K562 (cell line): ENCODE measurements around the gene FGGY. TPM values are rescaled to one million over a fixed set of nuclear protein-coding genes. Genes with fewer than 3 reads are reported as not detected.

Source experiments
- ARNT ChIP-seq, 2 experiments: fragments of 450-650 bp; IDR thresholded peaks; 2 replicates each; pipeline ENCODE4 v1.6.1; 2016; ENCODE audit warnings: mild to moderate bottlenecking in 1 of 2
- ATF3 ChIP-seq, 2 experiments: fragments of 450-650 bp in 1 of 2; sonication (generic) in 1 of 2; formaldehyde crosslinking in 1 of 2; IDR thresholded peaks in 1 of 2; conservative IDR thresholded peaks in 1 of 2; 2 replicates each; pipeline versions ENCODE4 v1.6.1 to v1.8.1; 2016 to 2023; ENCODE audit warnings: mild to moderate bottlenecking in 2 of 2, moderate library complexity in 2 of 2, inconsistent platforms in 1 of 2, missing genetic modification reagents in 1 of 2
- CREB3 ChIP-seq: fragments of 450-650 bp; conservative IDR thresholded peaks from 2 replicates; pipeline ENCODE4 v1.6.1; 2016; ENCODE audit warnings: missing genetic modification characterization, low read depth, mild to moderate bottlenecking, missing compliant biosample characterization, moderate library complexity
- CTBP1 ChIP-seq: fragments of 450-650 bp; IDR thresholded peaks from 2 replicates; pipeline ENCODE4 v1.6.1; 2016; ENCODE audit warnings: borderline replicate concordance
- ELF4 ChIP-seq: fragments of 450-650 bp; formaldehyde crosslinking; IDR thresholded peaks from 2 replicates; pipeline ENCODE4 v1.4.0; 2022; ENCODE audit warnings: missing genetic modification characterization
- ETS1 ChIP-seq: conservative IDR thresholded peaks from 2 replicates; pipeline ENCODE4 v1.6.1; 2011; ENCODE audit warnings: low read depth, mild to moderate bottlenecking, low read length; ENCODE audit not compliant: control insufficient read depth
- FOXK2 ChIP-seq, 2 experiments: fragments of 450-650 bp; IDR thresholded peaks in 1 of 2; conservative IDR thresholded peaks in 1 of 2; 2 replicates each; pipeline ENCODE4 v1.6.1; 2016; ENCODE audit warnings: low read depth in 2 of 2, mild to moderate bottlenecking in 1 of 2
- HDAC8 ChIP-seq: fragments of 450-650 bp; IDR thresholded peaks from 2 replicates; pipeline ENCODE4 v1.6.1; 2016; ENCODE audit warnings: mild to moderate bottlenecking, missing genetic modification characterization, moderate library complexity, missing compliant biosample characterization
- RBM17 ChIP-seq: fragments of 200-400 bp; formaldehyde crosslinking; IDR thresholded peaks from 2 replicates; pipeline ENCODE4 v1.6.1; 2017; ENCODE audit warnings: low read depth, mild to moderate bottlenecking, low read length, borderline replicate concordance
- SMAD2 ChIP-seq: fragments of 150-350 bp; IDR thresholded peaks from 2 replicates; pipeline ENCODE4 v1.6.1; 2014; ENCODE audit warnings: low read depth, mild to moderate bottlenecking, low read length
- SREBF1 ChIP-seq: fragments of 150-350 bp; IDR thresholded peaks from 2 replicates; pipeline ENCODE4 v1.6.1; 2014; ENCODE audit warnings: antibody characterized with exemption, low read depth, low read length, borderline replicate concordance
- TSHZ1 ChIP-seq: fragments of 250-450 bp; sonication (Bioruptor Pico); IDR thresholded peaks from 2 replicates; pipeline ENCODE4 v1.4.0; 2020; ENCODE audit warnings: mild to moderate bottlenecking, moderate library complexity
- ZNF239 ChIP-seq: fragments of 250-450 bp; sonication (Bioruptor Pico); IDR thresholded peaks from 2 replicates; pipeline ENCODE4 v1.4.0; 2020; ENCODE audit warnings: mild to moderate bottlenecking
- ZNF282 ChIP-seq: sonication (generic); formaldehyde crosslinking; IDR thresholded peaks from 2 replicates; pipeline ENCODE4 v1.8.1; 2023; ENCODE audit warnings: missing genetic modification reagents
- ZNF316 ChIP-seq: fragments of 450-650 bp; IDR thresholded peaks from 2 replicates; pipeline ENCODE4 v1.6.1; 2016
- ZNF592 ChIP-seq: fragments of 450-650 bp; IDR thresholded peaks from 2 replicates; pipeline ENCODE4 v1.6.1; 2017; ENCODE audit warnings: antibody characterized with exemption, mild to moderate bottlenecking
- polyA plus RNA-seq, 8 experiments: library from polyadenylated mRNA; depleted of rRNA in 4 of 8; stranded (reverse) in 5 of 8; unstranded in 3 of 8; fragments of >200 nt; fragmentation: Nextera tagmentation in 2 of 8; fragmentation: Illumina TruSeq in 1 of 8; extraction: Ambion mirVana in 2 of 8; extraction: Trizol in 1 of 8; gene quantifications; 2 replicates each; pipeline versions ENCODE4 v1.2.1 to v1.2.3, GENCODE V29; 2011 to 2014; ENCODE audit warnings: inconsistent platforms in 1 of 8, missing spikeins in 1 of 8
- total RNA-seq, 7 experiments: library from RNA; depleted of rRNA in 6 of 7; stranded (reverse); fragments of >200 nt in 6 of 7; fragmentation: Illumina TruSeq in 2 of 7; extraction: Trizol in 2 of 7; gene quantifications; 2 replicates each; pipeline versions ENCODE4 v1.2.1 to v1.2.3, GENCODE V29; 2011 to 2021; ENCODE audit warnings: low replicate concordance in 1 of 7

Gene FGGY
- total and polyA plus RNA-seq, 9 of the 15 experiments (the other 6 are each of a cell fraction or from before 2014, with no cell fraction given) = 9.7 to 19.2 (median 12.6) TPM

GRCh38 chr1:59730759-59731478 lies 434.0 kb downstream of the FGGY start (continued):
- TF ChIP-seq CREB3 (0 out of 2 replicates have a peak, but pooled peaks have one; percentile 22), SREBF1 (no peak), ZNF592 (peak; percentile 74; the same call in 1 of the 2 replicates), ZNF316 (peak; percentile 100), TSHZ1 (CRISPR knock-in tag) (no peak), HDAC8 (no peak), SMAD2 (no peak), ELF4 (no peak), ETS1 (no peak), ZNF282 (CRISPR knock-in tag) (no peak), ARNT (IDR thresholded peaks at IDR 0.05) (no peak), ZNF239 (CRISPR knock-in tag) (no peak), ATF3 (IDR thresholded peaks at IDR 0.05) (peak; percentile 59), ATF3 (CRISPR knock-in tag; conservative IDR thresholded peaks at IDR 0.05) (no peak), RBM17 (no peak), FOXK2 (conservative IDR thresholded peaks at IDR 0.05 in 1 of 2, IDR thresholded peaks at IDR 0.05 in 1 of 2; ENCODE audit: low read depth in 2 of 2) (peak; percentile 37 to 68; a peak in 3 of 4 replicates), CTBP1 (peak; percentile 78; the same call in 1 of the 2 replicates)
